ENCODE data around the gene SSBP4. TPM values are rescaled to one million over a fixed set of nuclear protein-coding genes. Genes with fewer than 3 reads are reported as not detected.

SSBP4 gene
- total RNA-seq, 1 experiment from 2014 or later = 164 TPM

DNA sequence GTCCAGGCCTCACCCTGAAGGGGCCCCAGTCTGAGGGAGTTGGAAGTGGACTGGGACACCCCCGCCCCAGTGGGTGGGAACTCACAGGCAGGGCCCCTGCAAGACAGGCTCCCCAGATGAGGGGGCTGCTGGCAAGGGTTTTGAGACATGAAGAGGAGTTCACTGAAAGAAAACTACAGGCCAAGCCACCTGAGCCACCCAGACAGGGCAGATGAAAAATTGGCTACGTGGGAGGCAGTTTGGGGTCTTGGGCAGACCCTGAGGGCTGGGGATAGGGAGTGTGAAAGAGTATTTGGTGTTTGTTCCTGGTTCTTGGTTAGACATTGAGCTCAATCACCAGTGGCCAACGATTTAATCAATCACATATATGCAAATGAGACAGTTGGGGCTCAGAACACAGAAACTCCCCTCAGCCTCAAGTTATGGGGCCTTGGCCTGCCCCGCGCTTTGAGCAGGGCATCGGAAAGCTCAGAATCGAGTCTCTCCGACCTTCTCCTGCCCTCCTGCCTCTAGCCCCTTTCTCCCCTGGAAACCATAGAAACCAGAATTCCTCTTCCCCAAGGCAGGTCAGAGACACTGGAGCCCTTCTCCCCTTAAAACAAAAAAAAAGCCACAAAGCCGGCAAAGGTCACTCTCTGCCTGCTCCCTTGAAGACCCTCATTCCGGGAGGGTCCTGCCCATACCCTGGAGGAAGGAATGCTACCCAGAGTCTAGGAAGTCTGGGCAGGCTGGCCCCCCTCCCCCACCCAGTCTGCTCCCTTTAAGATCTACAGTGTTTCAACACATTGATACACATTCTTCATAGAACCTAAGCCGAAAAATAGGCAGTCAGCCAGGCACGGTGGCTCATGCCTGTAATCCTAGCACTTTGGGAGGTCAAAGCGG is 20.1 kb downstream of the SSBP4 start:
- Histone ChIP-seq H2AFZ (ENCODE audit: low read depth, low read length, poor library complexity, severe bottlenecking) (no peak overlapping the region), H3K9me3 (ENCODE audit: control insufficient read depth in 1 of 2, insufficient read depth in 1 of 2, low read depth in 1 of 2, low read length in 2 of 2) (no peaks in the 10 kb centered on the region), H3K4me3 (replicated peaks in 1 of 2; ENCODE audit: low read depth in 1 of 2, low read length in 2 of 2) (peak overlapping the region in 1 of 2 experiments; percentile 84; a peak in 2 of 4 replicates), H3K36me3 (ENCODE audit: control insufficient read depth in 1 of 2, insufficient read depth in 2 of 2, low read length in 2 of 2) (peaks cover 0 to 16% of the 10 kb centered on the region in 2 experiments; a peak in 2 of 4 replicates), H3K4me2 (ENCODE audit: low read length) (peak overlapping the region; percentile 96), H3K27ac (ENCODE audit: low read depth, low read length) (peak overlapping the region; percentile 99), H3K9ac (ENCODE audit: low read length) (peak overlapping the region; percentile 91), H3K79me2 (ENCODE audit: insufficient read depth, low read length) (peaks cover 9% of the 10 kb centered on the region; the same call in 1 of the 2 replicates), H3K4me1 (ENCODE audit: control insufficient read depth in 1 of 2, insufficient read depth in 2 of 2, low read length in 2 of 2) (peaks cover 27 to 50% of the 10 kb centered on the region in 2 experiments), H4K20me1 (ENCODE audit: insufficient read depth) (no peaks in the 10 kb centered on the region), H3K9me2 (ENCODE audit: insufficient read depth) (no peaks in the 10 kb centered on the region), H3K27me3 (ENCODE audit: insufficient read depth, low read length) (no peaks in the 10 kb centered on the region)
- CTCF ChIA-PET = interaction anchor here (1.0 to 2.3 kb wide), 4 partner anchors 12 to 237 kb away, joined by 3 to 6 read pairs (median 4); no protein-coding TSS in a partner anchor
- POLR2A ChIA-PET = interaction anchor here (1.0 kb wide), 1 partner anchor 20 kb away, joined by 4 read pairs; the partner anchor contains the start of gene SSBP4
- no peak for DNase-seq (ENCODE audit: low read depth, low spot score)
- ATAC-seq = no peak
- RAD21 ChIA-PET (ENCODE audit: low non-redundant PET in 1 of 2, low total read pairs in 2 of 2, uncharacterized antibody in 2 of 2, unreplicated experiment in 2 of 2) = no interaction called here
- intact Hi-C loops (cut with micrococcal nuclease) = no loop called here
- no peak for TF ChIP-seq ELF1 (IDR thresholded peaks at IDR 0.05; ENCODE audit: borderline replicate concordance, low read depth)
- 0 out of 2 replicates have a peak, but pooled peaks have one; percentile 3 for TF ChIP-seq ZFX (IDR thresholded peaks at IDR 0.05)
- TF ChIP-seq, protein P1, sequence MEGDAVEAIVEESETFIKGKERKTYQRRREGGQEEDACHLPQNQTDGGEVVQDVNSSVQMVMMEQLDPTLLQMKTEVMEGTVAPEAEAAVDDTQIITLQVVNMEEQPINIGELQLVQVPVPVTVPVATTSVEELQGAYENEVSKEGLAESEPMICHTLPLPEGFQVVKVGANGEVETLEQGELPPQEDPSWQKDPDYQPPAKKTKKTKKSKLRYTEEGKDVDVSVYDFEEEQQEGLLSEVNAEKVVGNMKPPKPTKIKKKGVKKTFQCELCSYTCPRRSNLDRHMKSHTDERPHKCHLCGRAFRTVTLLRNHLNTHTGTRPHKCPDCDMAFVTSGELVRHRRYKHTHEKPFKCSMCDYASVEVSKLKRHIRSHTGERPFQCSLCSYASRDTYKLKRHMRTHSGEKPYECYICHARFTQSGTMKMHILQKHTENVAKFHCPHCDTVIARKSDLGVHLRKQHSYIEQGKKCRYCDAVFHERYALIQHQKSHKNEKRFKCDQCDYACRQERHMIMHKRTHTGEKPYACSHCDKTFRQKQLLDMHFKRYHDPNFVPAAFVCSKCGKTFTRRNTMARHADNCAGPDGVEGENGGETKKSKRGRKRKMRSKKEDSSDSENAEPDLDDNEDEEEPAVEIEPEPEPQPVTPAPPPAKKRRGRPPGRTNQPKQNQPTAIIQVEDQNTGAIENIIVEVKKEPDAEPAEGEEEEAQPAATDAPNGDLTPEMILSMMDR (IDR thresholded peaks at IDR 0.05 in 2 of 3, conservative IDR thresholded peaks at IDR 0.05 in 1 of 3; ENCODE audit: borderline replicate concordance in 1 of 3, insufficient read depth in 1 of 3, low read depth in 2 of 3, low read length in 2 of 3) = 0 out of 6 replicates have a peak, but pooled peaks of 1 of the 3 experiments have one; percentile 6
- no peak for TF ChIP-seq FOSL1 (IDR thresholded peaks at IDR 0.05; ENCODE audit: low read depth)
- TF ChIP-seq RAD21 (IDR thresholded peaks at IDR 0.05; ENCODE audit: low read depth) = no peak
- no TSS peak for BruUV-seq (replicated peaks)

All from HCT116 (cell line).